Loucy (cell line): ENCODE results near the gene ANKRD13C.

Source experiments
- CTCF ChIP-seq: fragments of 200-600 bp; sonication (generic); conservative IDR thresholded peaks from 2 replicates; pipeline ENCODE4 v1.5.1; 2014; ENCODE audit warnings: mild to moderate bottlenecking, antibody characterized with exemption, low read length
- EZH2phosphoT487 ChIP-seq: fragments of 200-600 bp; IDR thresholded peaks from 2 replicates; pipeline ENCODE4 v1.6.1; 2018; ENCODE audit warnings: antibody characterized with exemption, mild to moderate bottlenecking, moderate library complexity, borderline replicate concordance

DNA sequence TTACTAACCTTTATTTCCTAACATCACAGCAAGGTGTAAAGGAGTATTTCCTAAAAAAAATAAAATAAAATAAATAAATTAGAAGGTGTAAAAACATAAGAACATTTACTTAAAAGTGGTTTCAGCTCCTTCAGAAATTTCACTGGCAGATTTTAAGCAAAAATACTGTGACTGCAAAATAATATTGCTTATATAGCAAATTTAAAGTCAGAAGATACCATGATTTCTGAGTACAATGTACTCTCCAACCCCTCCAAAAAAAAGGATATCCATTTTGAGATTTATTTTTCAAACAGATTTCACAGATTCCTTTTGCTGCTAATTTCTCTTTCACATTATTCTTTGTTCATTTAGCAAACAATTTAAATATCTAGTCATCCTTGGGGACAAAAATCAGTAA lies 18.5 kb downstream of the ANKRD13C start:
- TF ChIP-seq CTCF (no peak), EZH2phosphoT487 (no peak)
